RKO (cell line): ENCODE results near the gene SAMD4B.
"Not testable (repeated sequence)": the region's sequence is repeated elsewhere in the genome, so short reads cannot be mapped to it uniquely, and the experiment has no call there.

Experiments used
- DNase-seq: peaks from one replicate; pipeline ENCODE4 v3.0.0-alpha.2; 2016; ENCODE audit warnings: low spot score

The SAMD4B gene

GRCh38 chr19:39365531-39365930 lies 23.3 kb downstream of the SAMD4B start:
- no peak for DNase-seq

GRCh38 chr19:39369200-39369599 lies 27.0 kb downstream of the SAMD4B start:
- no peak for DNase-seq

- no peak for DNase-seq
Measured at GRCh38 chr19:39370735-39371134, 28.5 kb downstream of the SAMD4B start.

- DNase-seq = no peak
Measured at GRCh38 chr19:39372047-39372802, 30.0 kb downstream of the SAMD4B start.

- no peak for DNase-seq
Measured at GRCh38 chr19:39372941-39373340, 30.7 kb downstream of the SAMD4B start.

- no peak for DNase-seq
Measured at GRCh38 chr19:39375929-39376328, 33.7 kb downstream of the SAMD4B start.

- no peak for DNase-seq
Measured at GRCh38 chr19:39377373-39378362, 35.4 kb downstream of the SAMD4B start.

- not testable (repeated sequence) for DNase-seq
Measured at GRCh38 chr19:39379366-39379765, 37.1 kb downstream of the SAMD4B start.

- DNase-seq = no peak
Measured at GRCh38 chr19:39379865-39380396, 37.7 kb downstream of the SAMD4B start.

GRCh38 chr19:39380521-39381502 lies 38.6 kb downstream of the SAMD4B start:
- no peak for DNase-seq

GRCh38 chr19:39381910-39382611 lies 39.8 kb downstream of the SAMD4B start:
- no peak for DNase-seq

GRCh38 chr19:39382991-39383828 lies 41.0 kb downstream of the SAMD4B start:
- DNase-seq = no peak

GRCh38 chr19:39384839-39385568 lies 42.8 kb downstream of the SAMD4B start:
- DNase-seq = no peak

GRCh38 chr19:39385629-39386411 lies 43.6 kb downstream of the SAMD4B start:
- no peak for DNase-seq

GRCh38 chr19:39386557-39386956 lies 44.3 kb downstream of the SAMD4B start:
- DNase-seq = no peak

- no peak for DNase-seq
Measured at GRCh38 chr19:39388657-39389056, 46.4 kb downstream of the SAMD4B start.

- DNase-seq = no peak
Measured at GRCh38 chr19:39389631-39390414, 47.6 kb downstream of the SAMD4B start.

- DNase-seq = no peak
Measured at GRCh38 chr19:39390451-39390750, 48.2 kb downstream of the SAMD4B start.
